Breast epithelium (tissue), 4 donors: Measurements from ENCODE around the gene WWC2. TPM values are rescaled to one million over a fixed set of nuclear protein-coding genes. Genes with fewer than 3 reads are reported as not detected.

Experiments
- DNase-seq, 2 donors: peaks; one replicate each; pipeline ENCODE4 v3.0.0-alpha.2; 2019; ENCODE audit warnings: low spot score in 2 of 2
- H3K27ac ChIP-seq, 2 donors: fragments of 200-600 bp; sonication (generic) in 1 of 2; one replicate each; pipeline ENCODE4 v1.5.1; 2016 to 2019; ENCODE audit warnings: mild to moderate bottlenecking in 1 of 2
- H3K27me3 ChIP-seq, 2 donors: fragments of 200-600 bp; sonication (generic) in 1 of 2; one replicate each; pipeline versions ENCODE4 v1.5.1 to v1.6.0; 2017 to 2019; ENCODE audit warnings: control low read depth in 1 of 2, mild to moderate bottlenecking in 1 of 2
- H3K36me3 ChIP-seq: fragments of 200-600 bp; one replicate; pipeline ENCODE4 v1.5.1; 2019
- H3K4me1 ChIP-seq, 2 donors: fragments of 200-600 bp; sonication (generic); one replicate each; pipeline ENCODE4 v1.5.1; 2016 to 2019; ENCODE audit warnings: control low read depth in 1 of 2
- H3K4me3 ChIP-seq, 3 donors: fragments of 200-600 bp; sonication (generic); 1 replicate in 2 of 3; 2 replicates in 1 of 3; pipeline ENCODE4 v1.5.1; 2016 to 2019; ENCODE audit warnings: mild to moderate bottlenecking in 3 of 3, moderate library complexity in 2 of 3
- H3K9me3 ChIP-seq, 2 donors: fragments of 200-600 bp; sonication (generic) in 1 of 2; one replicate each; pipeline ENCODE4 v1.5.1; 2016 to 2019; ENCODE audit warnings: control low read depth in 1 of 2
- POLR2A ChIP-seq: fragments of 450-650 bp; IDR thresholded peaks from one replicate; pipeline ENCODE4 v1.6.1; 2016; ENCODE audit warnings: antibody characterized with exemption, mild to moderate bottlenecking, moderate library complexity
- POLR2AphosphoS5 ChIP-seq, 3 donors: sonication (generic); formaldehyde crosslinking; IDR thresholded peaks; one replicate each; pipeline ENCODE4 v1.6.1; 2017; ENCODE audit warnings: antibody characterized with exemption in 3 of 3
- intact Hi-C: fragments of 100-400 bp; cut with DNase I; formaldehyde crosslinking; loops from one replicate; pipeline ENCODE4 v1.15.1; 2023; ENCODE audit warnings: low total_unique reads
- total RNA-seq, 3 donors: library from RNA; depleted of rRNA; stranded (reverse); fragments of >200 nt; gene quantifications; one replicate each; pipeline ENCODE4 v1.1.0, GENCODE V29; 2016
- TF ChIP-seq, protein P1 (sequence below), 3 donors: fragments of 450-650 bp; IDR thresholded peaks; one replicate each; pipeline ENCODE4 v1.5.1; 2016 to 2017; ENCODE audit warnings: antibody characterized with exemption in 3 of 3, mild to moderate bottlenecking in 3 of 3, moderate library complexity in 3 of 3

WWC2 gene
- total RNA-seq, 3 donors from 2014 or later = 37.4 to 40.4 (median 40.3) TPM

DNA sequence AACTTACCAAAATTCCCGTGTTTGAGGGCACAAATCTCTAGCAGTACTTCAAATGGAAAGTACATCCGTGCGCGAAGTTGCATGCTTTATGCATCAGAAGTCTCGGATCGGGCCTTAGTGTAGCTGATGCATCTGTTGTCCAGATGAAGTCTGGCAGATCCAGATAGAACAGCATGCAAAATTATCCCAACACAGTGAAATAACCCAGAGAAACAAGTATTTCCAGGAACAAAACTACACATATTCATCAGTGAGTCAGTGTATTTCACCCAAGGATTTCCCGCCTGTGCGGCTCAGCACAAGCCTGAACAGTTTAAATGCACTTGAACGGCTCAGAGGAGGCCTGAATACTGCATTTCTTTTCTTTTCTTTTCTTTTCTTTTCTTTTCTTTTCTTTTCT is 250.6 kb downstream of the WWC2 start:
- no peak for DNase-seq
- Histone ChIP-seq H3K36me3 (no peaks in the 10 kb centered on the region), H3K9me3 (no peaks in the 10 kb centered on the region), H3K27ac (no peak overlapping the region), H3K4me3 (no peak overlapping the region), H3K27me3 (no peaks in the 10 kb centered on the region), H3K4me1 (no peaks in the 10 kb centered on the region)
- TF ChIP-seq, protein P1, sequence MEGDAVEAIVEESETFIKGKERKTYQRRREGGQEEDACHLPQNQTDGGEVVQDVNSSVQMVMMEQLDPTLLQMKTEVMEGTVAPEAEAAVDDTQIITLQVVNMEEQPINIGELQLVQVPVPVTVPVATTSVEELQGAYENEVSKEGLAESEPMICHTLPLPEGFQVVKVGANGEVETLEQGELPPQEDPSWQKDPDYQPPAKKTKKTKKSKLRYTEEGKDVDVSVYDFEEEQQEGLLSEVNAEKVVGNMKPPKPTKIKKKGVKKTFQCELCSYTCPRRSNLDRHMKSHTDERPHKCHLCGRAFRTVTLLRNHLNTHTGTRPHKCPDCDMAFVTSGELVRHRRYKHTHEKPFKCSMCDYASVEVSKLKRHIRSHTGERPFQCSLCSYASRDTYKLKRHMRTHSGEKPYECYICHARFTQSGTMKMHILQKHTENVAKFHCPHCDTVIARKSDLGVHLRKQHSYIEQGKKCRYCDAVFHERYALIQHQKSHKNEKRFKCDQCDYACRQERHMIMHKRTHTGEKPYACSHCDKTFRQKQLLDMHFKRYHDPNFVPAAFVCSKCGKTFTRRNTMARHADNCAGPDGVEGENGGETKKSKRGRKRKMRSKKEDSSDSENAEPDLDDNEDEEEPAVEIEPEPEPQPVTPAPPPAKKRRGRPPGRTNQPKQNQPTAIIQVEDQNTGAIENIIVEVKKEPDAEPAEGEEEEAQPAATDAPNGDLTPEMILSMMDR (IDR thresholded peaks at IDR 0.05) = no peak
- TF ChIP-seq POLR2AphosphoS5 (IDR thresholded peaks at IDR 0.05) (no peak), POLR2A (no peak)
- intact Hi-C loops = no loop called here

- TF ChIP-seq, protein P1 (IDR thresholded peaks at IDR 0.05) = no peak
- TF ChIP-seq POLR2A (no peak), POLR2AphosphoS5 (IDR thresholded peaks at IDR 0.05) (no peak)
- Histone ChIP-seq H3K4me1 (no peaks in the 10 kb centered on the region), H3K36me3 (no peaks in the 10 kb centered on the region), H3K27ac (no peak overlapping the region), H3K9me3 (no peaks in the 10 kb centered on the region), H3K4me3 (no peak overlapping the region), H3K27me3 (no peaks in the 10 kb centered on the region)
- DNase-seq = no peak
- intact Hi-C loops = no loop called here
Measured at GRCh38 chr4:183350317-183351071, 251.4 kb downstream of the WWC2 start.

DNA sequence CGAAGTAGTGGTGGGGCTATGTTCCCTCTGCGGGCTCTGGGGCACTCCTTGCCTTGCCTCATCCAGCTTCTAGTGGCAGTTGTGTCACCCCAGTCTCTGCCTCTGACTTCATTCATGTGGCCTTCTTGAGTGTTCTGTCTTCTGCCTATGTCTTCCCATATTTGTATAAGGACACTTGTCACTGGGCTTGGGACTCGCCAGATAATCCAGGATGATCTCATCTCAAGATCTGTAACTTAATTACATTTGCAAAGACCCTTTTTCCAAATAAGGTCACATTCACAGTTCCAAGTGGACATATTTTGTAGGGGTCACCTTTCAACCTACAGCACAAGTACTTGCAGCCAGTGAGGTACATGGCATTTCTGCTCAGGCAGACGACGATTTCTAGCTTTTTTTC is 253.5 kb downstream of the WWC2 start:
- Histone ChIP-seq H3K4me1 (no peaks in the 10 kb centered on the region), H3K9me3 (no peaks in the 10 kb centered on the region), H3K4me3 (no peak overlapping the region), H3K36me3 (no peaks in the 10 kb centered on the region), H3K27me3 (no peaks in the 10 kb centered on the region), H3K27ac (no peak overlapping the region)
- DNase-seq = no peak
- TF ChIP-seq, protein P1 (IDR thresholded peaks at IDR 0.05) = no peak
- TF ChIP-seq POLR2A = no peak
- no peak for TF ChIP-seq POLR2AphosphoS5 (IDR thresholded peaks at IDR 0.05)
- intact Hi-C loops = no loop called here

- DNase-seq = no peak
- intact Hi-C loops = no loop called here
- H3K4me3 ChIP-seq = no peak overlapping the region
- H3K27me3 ChIP-seq = no peaks in the 10 kb centered on the region
- no peaks in the 10 kb centered on the region for H3K4me1 ChIP-seq
- TF ChIP-seq, protein P1 (IDR thresholded peaks at IDR 0.05) = no peak
- no peak for TF ChIP-seq POLR2AphosphoS5 (IDR thresholded peaks at IDR 0.05)
- no peak for TF ChIP-seq POLR2A
- H3K9me3 ChIP-seq = no peaks in the 10 kb centered on the region
- no peak overlapping the region for H3K27ac ChIP-seq
- no peaks in the 10 kb centered on the region for H3K36me3 ChIP-seq
Measured at GRCh38 chr4:183353557-183353956, 254.5 kb downstream of the WWC2 start.

- no peak overlapping the region for H3K27ac ChIP-seq
- H3K36me3 ChIP-seq = no peaks in the 10 kb centered on the region
- H3K4me3 ChIP-seq = no peak overlapping the region
- intact Hi-C loops = no loop called here
- H3K27me3 ChIP-seq = no peaks in the 10 kb centered on the region
- no peak for DNase-seq
- no peaks in the 10 kb centered on the region for H3K9me3 ChIP-seq
- TF ChIP-seq POLR2AphosphoS5 (IDR thresholded peaks at IDR 0.05) (no peak), POLR2A (no peak)
- TF ChIP-seq, protein P1 (IDR thresholded peaks at IDR 0.05) = no peak
- H3K4me1 ChIP-seq = no peaks in the 10 kb centered on the region
Measured at GRCh38 chr4:183354219-183354618, 255.2 kb downstream of the WWC2 start.
